Loucy (cell line): ENCODE measurements around the gene SOWAHD.

ENCODE experiments used
- EZH2phosphoT487 ChIP-seq: fragments of 200-600 bp; IDR thresholded peaks from 2 replicates; pipeline ENCODE4 v1.6.1; 2018; ENCODE audit warnings: antibody characterized with exemption, mild to moderate bottlenecking, moderate library complexity, borderline replicate concordance
- TF ChIP-seq, protein P1 (sequence below): fragments of 200-600 bp; sonication (generic); conservative IDR thresholded peaks from 2 replicates; pipeline ENCODE4 v1.5.1; 2014; ENCODE audit warnings: mild to moderate bottlenecking, antibody characterized with exemption, low read length

DNA sequence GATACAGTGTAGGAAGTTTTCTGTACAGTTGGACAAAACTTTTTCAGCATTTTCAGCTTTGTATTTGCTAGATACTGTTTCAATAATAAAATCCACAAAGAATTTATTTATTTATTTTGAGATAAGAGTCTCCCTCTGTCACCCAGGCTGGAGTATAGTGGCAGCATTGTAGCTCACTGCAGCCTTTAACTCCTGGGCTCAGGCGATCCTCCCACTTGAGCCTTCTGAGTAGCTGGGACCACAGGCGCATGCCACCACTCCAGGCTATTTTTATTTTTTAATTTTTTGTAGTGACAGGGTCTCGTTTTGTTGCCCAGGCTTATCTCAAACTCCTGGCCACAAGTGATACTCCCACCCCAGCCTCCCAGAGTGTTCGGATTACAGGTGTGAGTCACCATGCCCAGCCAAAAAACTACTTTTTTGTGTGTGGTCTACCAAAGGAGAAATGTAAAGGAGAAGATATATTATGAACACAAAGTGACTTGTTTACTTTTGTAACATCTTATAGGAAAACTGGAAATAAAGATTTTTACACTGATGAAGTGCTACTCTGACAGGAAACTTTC lies 13.0 kb upstream of the SOWAHD start:
- TF ChIP-seq, protein P1, sequence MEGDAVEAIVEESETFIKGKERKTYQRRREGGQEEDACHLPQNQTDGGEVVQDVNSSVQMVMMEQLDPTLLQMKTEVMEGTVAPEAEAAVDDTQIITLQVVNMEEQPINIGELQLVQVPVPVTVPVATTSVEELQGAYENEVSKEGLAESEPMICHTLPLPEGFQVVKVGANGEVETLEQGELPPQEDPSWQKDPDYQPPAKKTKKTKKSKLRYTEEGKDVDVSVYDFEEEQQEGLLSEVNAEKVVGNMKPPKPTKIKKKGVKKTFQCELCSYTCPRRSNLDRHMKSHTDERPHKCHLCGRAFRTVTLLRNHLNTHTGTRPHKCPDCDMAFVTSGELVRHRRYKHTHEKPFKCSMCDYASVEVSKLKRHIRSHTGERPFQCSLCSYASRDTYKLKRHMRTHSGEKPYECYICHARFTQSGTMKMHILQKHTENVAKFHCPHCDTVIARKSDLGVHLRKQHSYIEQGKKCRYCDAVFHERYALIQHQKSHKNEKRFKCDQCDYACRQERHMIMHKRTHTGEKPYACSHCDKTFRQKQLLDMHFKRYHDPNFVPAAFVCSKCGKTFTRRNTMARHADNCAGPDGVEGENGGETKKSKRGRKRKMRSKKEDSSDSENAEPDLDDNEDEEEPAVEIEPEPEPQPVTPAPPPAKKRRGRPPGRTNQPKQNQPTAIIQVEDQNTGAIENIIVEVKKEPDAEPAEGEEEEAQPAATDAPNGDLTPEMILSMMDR: no peak
- TF ChIP-seq EZH2phosphoT487: no peak
